Cortex of kidney (tissue), 1 donor: ENCODE data around the gene CDK19.
"Not testable (repeated sequence)": the region's sequence is repeated elsewhere in the genome, so short reads cannot be mapped to it uniquely, and the experiment has no call there.

Experiments used
- DNase-seq: peaks from one replicate; lab custom pipeline; 2025; lab: John Stamatoyannopoulos, UW

CDK19 gene

DNA sequence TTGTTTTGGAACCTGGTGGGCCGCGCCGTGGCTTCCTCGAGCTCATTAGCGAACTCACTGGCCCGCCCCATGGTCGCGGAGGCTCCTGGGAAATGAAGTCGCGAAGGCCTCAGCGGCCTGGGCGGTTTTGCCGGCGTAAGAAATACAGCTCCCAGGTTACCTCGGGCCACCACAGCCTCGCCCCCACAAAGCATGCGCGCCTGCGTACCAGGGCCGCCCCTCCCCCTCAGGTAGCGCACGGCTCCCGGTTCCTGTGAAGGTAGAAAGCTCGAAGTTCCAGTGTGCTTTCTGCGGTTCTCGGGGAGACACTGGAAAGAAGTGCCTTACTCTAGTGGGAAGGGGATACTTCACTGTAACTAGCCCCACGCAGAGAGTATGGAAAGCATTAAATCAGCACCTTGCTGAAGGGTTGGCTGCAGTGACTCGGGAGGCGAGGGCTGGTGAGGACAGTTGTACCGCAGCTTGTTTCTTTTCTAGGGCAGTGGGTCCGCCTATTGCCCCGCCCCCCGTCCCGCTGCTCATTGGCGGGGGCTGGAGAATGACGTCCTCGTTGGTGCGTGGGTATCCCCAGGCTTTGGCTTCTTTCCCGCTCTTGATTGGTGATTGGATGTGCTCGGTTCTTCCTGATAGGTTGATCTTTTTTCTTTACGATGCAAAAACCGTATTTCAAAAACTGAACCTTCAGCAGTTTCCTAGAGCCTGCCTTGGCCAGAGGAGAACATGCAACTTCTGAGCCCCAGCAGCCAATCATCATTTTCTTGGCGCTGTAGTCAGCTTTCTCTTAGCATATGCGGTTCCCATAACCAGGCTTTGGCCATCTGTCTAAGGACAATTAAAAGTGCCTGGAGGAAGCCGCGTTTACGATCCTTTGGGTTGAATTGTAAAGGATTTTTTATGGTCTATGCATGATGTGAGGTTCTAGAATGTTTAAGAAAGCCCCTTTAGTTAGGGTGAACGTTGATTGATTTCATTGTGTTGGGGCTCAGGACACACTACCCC lies at the start of gene CDK19:
TSS of gene CDK19 (minus strand) at position 59 of the 999 bp plus-strand sequence. CDS start 333 bp downstream, outside the sequence.
- DNase-seq: peak; percentile 67

DNA sequence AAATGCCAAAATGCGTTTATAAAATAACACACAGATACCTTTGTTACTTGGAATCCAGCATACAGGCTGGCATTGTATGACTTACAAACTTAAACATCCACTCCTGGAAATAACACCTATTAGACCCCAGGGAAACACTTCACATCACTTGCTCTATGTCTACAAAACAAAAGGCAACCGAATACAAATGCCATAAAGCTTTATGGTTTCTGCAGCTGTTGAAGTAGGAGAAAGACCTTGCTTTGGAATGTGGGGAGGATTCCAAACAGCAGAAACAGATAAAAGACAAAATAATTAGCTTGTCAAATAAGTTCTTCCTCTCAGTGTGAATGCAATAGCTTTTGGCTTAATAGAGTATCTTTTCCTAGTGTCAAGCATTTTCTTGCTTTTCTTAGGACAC lies 49.6 kb upstream of the CDK19 start:
- DNase-seq: no peak

DNA sequence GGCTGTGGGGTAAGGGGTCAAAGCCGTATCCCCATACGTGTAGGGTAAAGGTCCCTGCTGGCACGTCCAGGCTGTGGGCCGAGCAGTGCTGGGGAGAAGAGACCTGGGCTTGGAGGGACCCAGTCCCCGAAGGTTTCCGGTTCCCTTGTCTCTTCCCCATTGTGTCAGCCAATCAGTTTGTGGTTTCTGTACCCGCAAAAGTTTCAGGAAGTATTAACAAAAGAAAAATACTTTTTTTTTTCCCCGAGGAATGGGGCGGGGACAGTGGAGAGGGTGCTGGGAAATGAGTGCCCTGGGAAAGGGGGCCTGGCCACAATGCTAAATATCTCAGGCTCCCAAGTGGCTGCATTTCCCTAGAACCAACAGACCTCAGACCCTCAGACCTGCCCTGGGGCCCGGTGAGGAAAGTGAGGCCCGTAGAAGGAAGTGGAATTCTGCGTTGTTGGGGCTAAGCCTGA lies 44.1 kb upstream of the CDK19 start:
- DNase-seq: no peak

DNA sequence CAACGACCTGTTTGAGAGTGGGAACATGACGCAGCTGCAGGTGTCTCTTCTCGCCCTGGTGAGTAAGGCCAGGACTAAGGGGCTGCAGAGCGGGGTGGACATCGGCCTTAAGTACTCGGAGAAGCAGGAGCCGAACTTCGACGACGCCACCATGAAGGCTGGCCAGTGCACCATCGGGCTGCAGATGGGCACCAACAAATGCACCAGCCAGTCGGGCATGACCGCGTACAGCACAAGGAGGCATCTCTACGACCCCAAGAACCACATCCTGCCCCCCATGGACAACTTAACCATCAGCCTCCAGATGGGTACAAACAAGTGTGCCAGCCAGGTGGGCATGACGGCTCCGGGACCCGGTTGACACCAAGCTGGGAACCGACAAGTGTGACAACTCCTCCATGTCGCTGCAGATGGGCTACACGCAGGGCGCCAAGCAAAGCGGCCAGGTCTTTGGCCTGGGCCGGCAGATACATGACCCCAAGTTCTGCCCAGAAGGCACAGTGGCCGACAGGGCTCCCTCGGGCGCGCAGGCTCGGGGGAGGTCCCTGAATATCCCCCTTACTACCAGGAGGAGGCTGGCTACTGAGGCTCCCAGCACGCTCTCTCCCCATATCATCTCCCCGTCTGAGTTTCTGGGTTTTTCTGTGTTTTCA lies 43.4 kb upstream of the CDK19 start:
- no peak for DNase-seq

DNA sequence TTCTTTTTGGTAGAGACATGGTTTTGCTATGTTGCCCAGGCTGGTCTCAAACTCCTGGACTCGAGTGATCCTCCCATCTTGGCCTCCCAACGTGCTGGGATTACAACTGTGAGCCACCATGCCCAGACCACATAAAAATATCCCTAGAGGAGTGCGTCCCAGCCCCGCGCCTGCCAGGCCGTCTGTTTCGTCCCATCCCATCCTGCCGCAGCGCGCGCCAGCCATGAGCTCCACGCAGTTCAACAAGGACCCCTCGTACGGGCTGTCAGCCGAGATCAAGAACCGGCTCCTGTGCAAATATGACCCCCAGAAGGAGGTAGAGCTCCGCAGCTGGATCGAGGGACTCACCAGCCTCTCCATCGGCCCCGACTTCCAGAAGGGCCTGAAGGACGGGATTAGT lies 42.7 kb upstream of the CDK19 start:
- DNase-seq: no peak

DNA sequence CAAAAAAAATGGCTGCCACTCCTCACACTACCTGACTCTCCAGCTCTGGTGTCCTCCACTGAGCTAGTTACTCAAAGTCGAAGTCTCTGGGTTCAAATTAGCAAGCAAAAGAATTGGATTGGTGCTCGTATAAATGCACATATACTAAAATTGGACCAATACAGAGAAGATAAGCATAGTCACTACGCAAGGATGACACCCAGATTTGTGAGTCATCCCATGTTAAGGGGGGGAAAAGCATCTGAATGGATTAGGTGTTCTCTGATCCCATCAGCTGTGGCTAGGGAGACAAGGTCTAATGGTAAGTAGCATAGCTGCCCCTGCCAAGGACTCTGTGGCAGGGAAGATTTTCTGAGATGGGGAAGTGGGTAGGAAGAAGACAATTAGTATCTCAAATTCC lies 41.0 kb upstream of the CDK19 start:
- DNase-seq: no peak

DNA sequence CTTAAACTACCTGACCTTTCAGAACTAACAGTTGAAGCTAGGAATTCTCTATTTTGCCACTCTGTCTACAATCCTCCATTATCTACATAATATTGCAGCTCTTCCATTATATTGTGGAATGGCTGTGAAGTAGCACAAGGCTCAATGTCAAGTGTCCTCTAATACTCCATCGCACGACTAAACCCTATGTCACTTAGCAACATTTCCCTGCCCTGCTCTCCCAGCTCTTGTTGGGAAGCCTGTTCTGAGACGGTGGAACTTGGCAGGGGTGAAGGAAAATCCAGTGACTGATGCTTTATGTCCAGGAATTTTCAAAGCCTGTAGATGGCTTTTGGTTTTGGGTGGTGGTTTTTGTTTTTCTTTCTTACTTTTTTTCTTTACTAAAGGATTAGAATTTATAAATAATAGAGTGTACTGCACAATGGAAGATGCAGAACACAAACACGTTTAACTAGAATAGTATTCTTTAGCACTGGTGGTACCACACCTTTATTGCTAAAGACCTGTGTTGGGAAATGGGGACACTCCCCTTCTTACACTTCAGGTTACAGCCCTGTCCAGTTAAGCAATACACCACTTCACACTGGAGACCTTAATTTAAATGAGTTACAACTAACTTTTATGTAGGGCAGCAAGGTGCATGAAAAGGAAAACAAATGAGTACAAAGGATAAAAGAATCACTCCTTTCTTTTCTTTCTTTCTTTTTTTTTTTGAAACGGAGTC lies 38.6 kb upstream of the CDK19 start:
- no peak for DNase-seq

DNA sequence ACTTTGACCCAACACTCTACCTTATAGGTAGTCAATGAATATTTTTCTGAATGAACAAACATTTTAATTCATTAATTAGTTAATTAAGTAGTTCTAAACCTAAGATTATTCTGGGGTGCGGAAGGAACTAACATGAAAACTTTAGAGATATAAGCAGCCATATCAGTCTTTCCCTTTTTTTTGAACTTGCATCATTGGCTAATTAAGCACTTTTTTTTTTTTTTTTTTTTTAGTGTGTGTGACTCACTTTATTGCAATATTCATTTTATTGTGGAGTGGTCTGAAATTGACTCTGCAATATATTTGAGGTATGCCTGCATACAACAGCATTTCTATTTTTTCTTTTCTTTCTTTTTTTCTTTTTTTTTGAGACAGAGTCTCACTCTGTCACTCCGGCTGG lies 37.5 kb upstream of the CDK19 start:
- DNase-seq: no peak

DNA sequence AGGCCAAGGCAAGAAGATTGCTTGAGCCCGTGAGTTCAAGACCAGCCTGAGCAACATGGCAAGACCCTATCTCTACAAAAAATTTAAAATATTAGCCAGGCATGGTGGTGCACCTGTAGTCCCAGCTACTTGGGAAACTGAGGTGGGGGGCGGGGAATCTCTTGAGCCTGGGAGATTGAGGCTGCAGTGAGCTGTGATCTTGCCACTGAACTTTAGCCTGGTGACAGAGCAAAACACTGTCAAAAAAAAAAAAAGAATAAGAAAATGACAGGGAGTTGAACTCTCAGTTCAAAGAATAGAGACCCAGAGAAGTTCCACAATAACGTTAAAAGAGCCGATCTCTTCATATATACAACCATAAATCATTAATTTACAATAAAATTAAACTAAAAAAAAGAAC lies 34.5 kb upstream of the CDK19 start:
- DNase-seq: no peak

DNA sequence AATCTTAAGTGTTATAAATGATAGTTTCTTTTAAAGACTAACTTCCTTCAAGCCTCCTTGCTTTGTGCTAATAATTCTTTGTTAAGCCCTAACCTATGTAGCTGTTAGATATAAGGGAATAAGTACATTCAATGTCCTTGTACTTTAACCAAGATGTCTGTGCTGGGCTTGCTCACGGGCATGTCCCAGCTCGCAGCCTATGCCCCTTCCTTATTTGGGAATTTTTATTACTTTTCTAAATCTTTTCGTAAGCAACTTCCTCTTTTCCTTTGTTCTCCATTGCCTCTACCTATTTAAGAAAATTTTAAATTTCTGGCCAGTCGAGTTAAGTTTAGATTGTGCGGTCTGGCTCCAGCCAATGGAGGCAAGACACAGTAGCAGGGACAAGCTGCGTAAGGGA lies 26.0 kb upstream of the CDK19 start:
- no peak for DNase-seq

DNA sequence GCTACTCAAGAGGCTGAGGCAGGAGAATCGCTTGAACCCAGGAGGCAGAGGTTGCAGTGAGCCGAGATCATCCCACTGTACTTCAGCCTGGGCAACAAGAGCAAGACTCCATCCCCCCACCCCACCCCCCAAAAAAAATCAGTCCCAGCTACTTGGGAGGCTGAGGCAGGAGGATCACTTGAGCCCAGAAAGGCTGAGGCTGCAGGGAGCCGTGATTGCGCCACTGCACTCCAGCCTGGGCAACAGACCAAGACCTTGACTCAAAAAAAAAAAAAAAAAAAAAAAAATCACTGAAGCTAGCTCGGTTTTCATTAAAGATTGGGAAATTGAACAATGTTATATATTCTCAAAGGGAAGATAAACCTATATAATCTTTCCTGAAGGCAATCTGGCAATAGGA lies 20.5 kb upstream of the CDK19 start:
- not testable (repeated sequence) for DNase-seq

DNA sequence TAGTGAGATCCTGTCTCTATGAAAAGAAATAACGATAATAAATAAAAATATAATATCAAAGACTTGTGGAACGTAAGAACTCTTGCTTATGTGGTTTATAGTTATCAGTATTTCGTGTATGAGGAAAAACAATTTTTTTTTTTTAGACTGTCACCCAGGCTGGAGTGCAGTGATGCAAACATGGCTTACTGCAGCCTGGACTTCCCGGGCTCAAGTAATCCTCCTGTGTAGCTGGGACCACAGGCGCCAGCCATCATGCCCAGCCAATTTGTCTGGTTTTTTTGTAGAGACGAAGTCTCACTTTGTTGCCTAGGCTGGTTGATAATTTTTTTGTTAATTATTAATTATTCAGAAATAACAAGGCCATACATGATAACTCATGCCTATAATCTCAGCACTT lies 18.6 kb upstream of the CDK19 start:
- no peak for DNase-seq

DNA sequence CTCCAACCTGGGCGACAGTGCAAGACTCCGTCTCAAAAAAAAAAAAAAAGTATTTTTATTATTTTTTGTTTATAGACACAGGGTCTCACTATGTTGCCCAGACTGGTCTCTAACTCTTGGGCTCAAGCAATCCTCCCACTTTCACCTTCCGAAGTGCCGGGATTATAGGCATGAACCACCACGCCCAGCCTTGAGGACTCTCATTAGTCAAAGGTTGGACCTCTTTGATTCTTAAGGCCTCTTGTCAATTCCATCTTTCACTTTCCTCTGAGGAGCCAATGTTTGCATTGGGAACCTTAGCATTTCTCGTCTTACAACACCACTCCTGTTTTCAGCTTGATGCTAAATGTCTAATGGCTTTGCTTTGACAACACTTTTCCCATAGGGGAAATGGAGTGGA lies 16.1 kb upstream of the CDK19 start:
- DNase-seq: no peak

DNA sequence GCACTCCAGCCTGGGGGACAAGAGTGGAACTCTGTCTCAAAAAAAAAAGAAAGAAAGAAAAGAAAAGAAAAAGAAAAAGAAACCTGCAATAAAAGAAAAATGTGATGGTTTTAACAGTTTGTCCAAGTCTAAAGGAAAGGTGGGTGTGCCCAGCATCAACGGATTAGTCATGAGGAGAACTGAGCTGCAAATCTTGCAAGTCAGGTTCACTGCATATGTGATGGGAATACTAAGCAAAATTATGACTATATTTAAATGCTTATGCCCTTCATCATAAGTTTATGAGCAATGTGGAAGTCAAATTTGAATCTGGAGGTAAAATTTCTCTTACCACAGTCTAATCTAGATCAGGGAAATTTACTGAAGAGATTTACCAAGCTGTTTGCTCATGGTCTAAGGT lies 13.1 kb upstream of the CDK19 start:
- DNase-seq: no peak

DNA sequence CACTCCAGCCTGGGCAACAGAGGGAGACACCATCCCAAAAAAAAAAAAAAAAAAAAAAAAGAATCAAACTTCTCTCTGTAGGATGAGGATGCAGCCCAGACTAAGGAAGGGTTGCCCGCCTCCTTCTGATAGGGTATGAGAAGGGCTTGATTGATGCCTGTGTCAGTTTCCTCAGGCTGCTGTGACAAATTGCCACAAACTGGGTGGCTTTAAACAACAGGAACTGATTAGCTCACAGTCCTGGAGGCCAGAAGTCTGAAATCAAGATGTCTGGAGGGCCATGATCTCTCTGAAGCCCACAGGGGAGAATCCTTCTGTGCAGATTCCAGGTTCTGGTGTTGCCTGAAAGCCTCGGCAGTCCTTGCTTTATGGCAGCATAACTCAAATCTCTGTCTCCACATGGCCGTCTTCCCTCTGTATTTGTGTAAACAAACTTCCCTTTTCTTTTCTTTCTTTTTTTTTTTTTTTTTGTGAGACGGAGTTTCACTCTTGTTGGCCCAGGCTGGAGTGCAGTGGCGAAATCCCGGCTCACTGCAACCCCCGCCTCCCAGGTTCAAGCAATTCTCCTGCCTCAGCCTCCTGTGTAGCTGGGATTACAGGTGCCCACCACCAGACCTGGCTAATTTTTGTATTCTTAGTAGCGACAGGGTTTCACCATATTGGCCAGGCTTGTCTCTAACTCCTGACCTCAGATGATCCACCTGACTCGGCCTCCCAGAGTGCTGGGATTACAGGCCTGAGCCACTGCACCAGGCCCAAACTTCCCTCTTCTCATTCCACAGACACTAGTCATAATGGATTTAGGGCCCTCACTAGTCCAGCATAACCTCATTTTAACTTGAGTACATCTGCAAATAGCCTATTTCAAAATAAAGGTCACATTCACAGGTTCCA lies 11.2 kb upstream of the CDK19 start:
- DNase-seq: no peak

DNA sequence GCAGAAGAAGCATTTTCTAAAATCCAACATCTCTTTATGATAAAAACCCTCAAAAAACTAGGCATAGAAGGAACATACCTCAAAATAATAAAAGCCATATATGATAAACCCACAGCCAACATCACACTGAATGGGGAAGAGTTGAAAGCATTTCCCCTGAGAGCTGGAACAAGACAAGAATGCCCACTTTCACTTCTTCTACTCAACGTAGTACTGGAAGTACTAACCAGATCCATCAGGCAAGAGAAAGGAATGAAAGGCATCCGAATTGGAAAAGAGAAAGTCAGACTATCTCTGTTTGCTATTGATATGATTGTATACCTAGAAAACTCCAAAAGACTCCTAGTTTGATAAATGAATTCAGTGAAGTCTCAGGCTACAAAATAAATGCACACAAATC lies 7.9 kb upstream of the CDK19 start:
- DNase-seq: no peak

DNA sequence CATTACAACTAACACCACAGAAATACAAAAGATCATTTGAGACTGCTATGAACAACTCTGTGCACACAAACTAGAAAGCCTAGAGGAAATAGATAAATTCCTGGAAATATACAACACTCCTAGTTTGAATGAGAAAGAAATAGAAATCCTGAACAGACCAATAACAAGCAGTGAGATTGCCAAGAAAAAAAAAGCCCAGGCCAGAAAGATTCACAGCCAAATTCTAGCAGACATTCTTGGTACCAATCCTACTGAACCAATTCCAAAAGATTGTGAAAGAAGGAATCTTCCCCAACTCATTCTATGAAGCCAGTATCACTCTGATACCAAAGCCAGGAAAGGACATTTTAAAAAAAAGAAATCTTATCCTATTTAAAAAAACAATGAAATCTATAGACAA lies 7.0 kb upstream of the CDK19 start:
- no peak for DNase-seq

DNA sequence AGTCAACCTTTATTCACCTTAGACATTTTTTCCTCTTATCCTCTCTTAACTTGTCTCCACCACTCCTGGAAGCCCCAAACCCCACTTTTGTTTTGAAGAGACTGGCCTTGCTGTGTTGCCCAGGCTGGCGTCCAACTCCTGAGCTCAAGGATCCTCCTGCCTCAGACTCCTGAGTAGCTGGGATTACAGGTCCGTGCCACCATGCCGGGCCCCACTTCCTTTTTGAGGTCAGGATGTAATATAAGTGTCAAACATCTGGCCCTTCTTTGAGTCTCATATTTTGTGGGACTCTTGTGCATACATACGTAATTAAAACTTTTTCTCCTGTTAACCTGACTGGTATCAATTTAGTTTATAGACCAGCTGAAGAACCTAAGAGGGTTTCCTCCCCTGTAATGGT lies 1.4 kb upstream of the CDK19 start:
- no peak for DNase-seq

DNA sequence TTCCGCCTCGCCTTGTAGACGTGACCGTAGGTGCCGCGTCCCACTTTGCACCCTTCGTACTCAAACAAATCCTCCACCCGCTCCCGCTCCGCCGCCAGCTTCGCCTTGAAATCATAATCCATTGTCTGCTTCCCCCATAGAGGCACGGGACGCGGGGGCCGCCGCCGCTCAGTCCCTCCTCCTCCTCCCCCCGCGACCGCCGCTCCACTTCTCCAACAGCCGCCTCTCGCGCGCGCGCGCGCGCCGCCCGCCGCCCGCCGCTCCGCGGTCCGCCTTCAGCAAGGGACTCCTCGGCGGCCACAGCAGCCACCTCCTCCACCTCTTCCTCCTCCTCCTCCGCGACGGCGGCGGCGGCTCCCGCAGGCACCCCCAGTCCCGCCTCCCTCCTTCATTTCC lies 256 bp downstream of the CDK19 start:
- no peak for DNase-seq

DNA sequence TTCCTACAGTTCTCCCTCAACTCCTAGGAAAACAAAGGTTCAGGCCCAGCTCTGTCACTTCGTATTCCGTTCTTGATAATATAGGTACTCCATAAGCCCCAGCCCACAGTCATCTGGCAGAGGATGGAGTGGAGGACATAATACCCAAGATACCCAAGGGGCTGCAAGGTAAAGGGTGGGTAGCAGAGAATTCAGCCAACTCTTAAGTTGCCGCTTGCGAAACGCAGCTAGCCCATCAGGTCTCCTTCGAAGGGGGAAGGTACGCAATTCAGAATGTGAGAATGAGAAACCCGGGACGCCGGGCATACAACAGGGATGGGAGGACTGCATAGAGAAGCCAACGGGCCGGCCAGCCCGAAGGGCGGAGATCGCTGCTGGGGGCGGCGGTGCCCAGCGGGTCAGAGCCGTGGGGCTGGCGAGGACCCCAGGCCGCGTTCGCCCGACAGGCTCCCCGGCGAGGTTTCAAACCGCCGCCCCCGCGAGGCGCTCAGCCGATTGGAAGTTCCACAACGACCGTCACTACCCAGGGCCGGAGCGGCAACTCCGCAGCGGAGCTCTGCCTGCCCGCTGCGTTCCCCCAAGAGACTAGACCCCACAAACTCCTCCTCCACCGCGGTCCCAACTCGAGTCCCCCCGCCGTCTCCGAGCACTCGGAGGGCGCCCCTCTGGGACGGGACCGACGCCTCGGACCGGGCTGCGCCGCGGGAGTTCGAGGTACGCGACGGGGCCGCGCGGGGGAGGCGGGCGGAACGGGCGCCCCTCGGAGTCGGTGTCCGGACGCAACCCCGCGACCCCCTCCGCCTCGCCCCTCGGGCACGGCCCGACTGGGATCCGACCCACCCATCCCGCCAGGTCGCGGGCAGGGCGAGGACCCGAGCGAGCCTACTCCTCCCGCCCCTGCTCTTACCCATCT lies 911 bp downstream of the CDK19 start:
- DNase-seq: no peak
